ENCODE data around the gene ADCY5. TPM values are rescaled to one million over a fixed set of nuclear protein-coding genes. Genes with fewer than 3 reads are reported as not detected.

The ADCY5 gene
- total and polyA plus RNA-seq, 2 donors (not counting 1 experiment from before 2014, with no cell fraction given): not detected

DNA sequence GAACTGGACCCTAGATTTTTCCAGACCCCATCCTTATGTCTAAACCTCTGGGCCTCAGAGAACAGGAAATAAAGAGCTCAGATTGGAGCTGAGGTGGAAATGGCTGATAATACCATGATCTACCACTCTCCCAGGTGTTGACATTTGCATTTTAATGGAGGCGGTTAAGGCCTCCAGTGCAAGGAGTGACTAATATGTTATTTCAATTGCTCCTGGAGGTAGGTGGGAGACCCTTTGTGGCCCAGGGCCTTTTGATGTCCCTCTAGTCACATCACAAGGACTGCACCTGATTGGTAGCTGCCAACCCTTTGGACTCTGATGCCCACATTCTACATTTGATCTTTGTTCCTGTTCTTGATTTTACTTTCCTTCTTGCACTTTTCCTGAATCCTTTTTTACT, 9.0 kb upstream of the ADCY5 start:
- H4K20me1 ChIP-seq (ENCODE audit: control insufficient read depth, insufficient read depth, low read length, poor library complexity, severe bottlenecking): no peaks in the 10 kb centered on the region
- Mint-ChIP-seq H3K27me3 (peaks cover 49% of the 10 kb centered on the region), H3K4me1 (no peaks in the 10 kb centered on the region), H3K27ac (no peak overlapping the region), H3K4me3 (no peak overlapping the region), H3K9me3 (ENCODE audit: insufficient read depth) (no peaks in the 10 kb centered on the region)
- H2AFZ ChIP-seq (ENCODE audit: insufficient read depth, low read depth, low read length, poor library complexity, severe bottlenecking): no peak overlapping the region
- no peak for DNase-seq
- no peak overlapping the region for H3K4me3 ChIP-seq (ENCODE audit: control extremely low read depth in 1 of 5, extremely low read depth in 1 of 5, insufficient read depth in 1 of 5, low read depth in 2 of 5, low read length in 4 of 5)
- no CpG with 5 or more reads among the region's 1 CpG for WGBS (ENCODE audit: insufficient coverage)
- peaks cover 0 to 5% (median 0%) of the 10 kb centered on the region in 3 donors for H3K9me3 ChIP-seq (ENCODE audit: control extremely low read depth in 1 of 3, control insufficient read depth in 2 of 3, insufficient read depth in 1 of 3, low read length in 2 of 3)
- no peak overlapping the region for H3K4me2 ChIP-seq (replicated peaks; ENCODE audit: low read depth, low read length, poor library complexity, severe bottlenecking)
- TF ChIP-seq, protein P1, sequence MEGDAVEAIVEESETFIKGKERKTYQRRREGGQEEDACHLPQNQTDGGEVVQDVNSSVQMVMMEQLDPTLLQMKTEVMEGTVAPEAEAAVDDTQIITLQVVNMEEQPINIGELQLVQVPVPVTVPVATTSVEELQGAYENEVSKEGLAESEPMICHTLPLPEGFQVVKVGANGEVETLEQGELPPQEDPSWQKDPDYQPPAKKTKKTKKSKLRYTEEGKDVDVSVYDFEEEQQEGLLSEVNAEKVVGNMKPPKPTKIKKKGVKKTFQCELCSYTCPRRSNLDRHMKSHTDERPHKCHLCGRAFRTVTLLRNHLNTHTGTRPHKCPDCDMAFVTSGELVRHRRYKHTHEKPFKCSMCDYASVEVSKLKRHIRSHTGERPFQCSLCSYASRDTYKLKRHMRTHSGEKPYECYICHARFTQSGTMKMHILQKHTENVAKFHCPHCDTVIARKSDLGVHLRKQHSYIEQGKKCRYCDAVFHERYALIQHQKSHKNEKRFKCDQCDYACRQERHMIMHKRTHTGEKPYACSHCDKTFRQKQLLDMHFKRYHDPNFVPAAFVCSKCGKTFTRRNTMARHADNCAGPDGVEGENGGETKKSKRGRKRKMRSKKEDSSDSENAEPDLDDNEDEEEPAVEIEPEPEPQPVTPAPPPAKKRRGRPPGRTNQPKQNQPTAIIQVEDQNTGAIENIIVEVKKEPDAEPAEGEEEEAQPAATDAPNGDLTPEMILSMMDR (IDR thresholded peaks at IDR 0.05): no peak
- no peak for TF ChIP-seq EZH2 (IDR thresholded peaks at IDR 0.05; ENCODE audit: borderline replicate concordance, insufficient read depth, low read depth, low read length, poor library complexity, severe bottlenecking)
- H3K27me3 ChIP-seq (replicated peaks in 1 of 4; ENCODE audit: control extremely low read depth in 1 of 4, control insufficient read depth in 3 of 4, insufficient read depth in 4 of 4, low read length in 3 of 4): peaks cover 0 to 23% (median 2%) of the 10 kb centered on the region in 4 experiments
- intact Hi-C loops (cut with micrococcal nuclease): no loop called here
- ChIA-PET POLR2A (no interaction called here), CTCF (no interaction called here)
- no peak for ATAC-seq (ENCODE audit: low read depth)
- no peaks in the 10 kb centered on the region for H3K4me1 ChIP-seq (ENCODE audit: control insufficient read depth in 2 of 2, insufficient read depth in 2 of 2, low read length in 2 of 2)
- no peaks in the 10 kb centered on the region for H3K36me3 ChIP-seq (replicated peaks in 1 of 2; ENCODE audit: control extremely low read depth in 1 of 2, control insufficient read depth in 1 of 2, extremely low read depth in 1 of 2, insufficient read depth in 2 of 2, low read length in 1 of 2)
- H3K27ac ChIP-seq (ENCODE audit: low read length in 2 of 2): no peak overlapping the region
- no peak overlapping the region for H3K9ac ChIP-seq (ENCODE audit: low read length)
- no peaks in the 10 kb centered on the region for H3K79me2 ChIP-seq (ENCODE audit: control insufficient read depth, insufficient read depth, low read length)

DNA sequence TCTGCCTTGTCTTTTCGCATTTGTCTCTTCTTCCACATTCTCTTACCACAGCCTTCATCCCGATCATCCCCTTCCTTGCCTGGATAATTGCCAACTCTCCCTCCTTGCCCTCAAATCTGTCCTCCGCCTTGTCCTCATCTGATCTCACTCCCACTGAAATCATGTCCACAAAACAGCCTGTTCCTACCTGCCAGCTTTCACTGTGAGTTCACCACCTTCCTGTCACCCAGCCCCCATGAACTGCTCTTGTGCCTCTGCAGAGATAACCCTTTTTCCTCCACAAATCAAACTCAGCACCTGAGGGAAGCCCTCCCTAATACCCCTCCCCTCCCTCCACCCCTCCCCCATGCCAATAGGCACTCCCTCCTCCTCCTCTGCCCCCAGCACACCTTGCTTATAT, 4.8 kb upstream of the ADCY5 start:
- Histone ChIP-seq H4K20me1 (ENCODE audit: control insufficient read depth, insufficient read depth, low read length, poor library complexity, severe bottlenecking) (no peaks in the 10 kb centered on the region), H3K4me1 (ENCODE audit: control insufficient read depth in 2 of 2, insufficient read depth in 2 of 2, low read length in 2 of 2) (peaks cover 5 to 7% of the 10 kb centered on the region in 2 donors), H3K9me3 (ENCODE audit: control extremely low read depth in 1 of 3, control insufficient read depth in 2 of 3, insufficient read depth in 1 of 3, low read length in 2 of 3) (peaks cover 0 to 5% (median 0%) of the 10 kb centered on the region in 3 donors), H3K79me2 (ENCODE audit: control insufficient read depth, insufficient read depth, low read length) (no peaks in the 10 kb centered on the region), H3K36me3 (replicated peaks in 1 of 2; ENCODE audit: control extremely low read depth in 1 of 2, control insufficient read depth in 1 of 2, extremely low read depth in 1 of 2, insufficient read depth in 2 of 2, low read length in 1 of 2) (no peaks in the 10 kb centered on the region), H3K27me3 (replicated peaks in 1 of 4; ENCODE audit: control extremely low read depth in 1 of 4, control insufficient read depth in 3 of 4, insufficient read depth in 4 of 4, low read length in 3 of 4) (peaks cover 0 to 33% (median 9%) of the 10 kb centered on the region in 4 experiments), H3K4me3 (ENCODE audit: control extremely low read depth in 1 of 5, extremely low read depth in 1 of 5, insufficient read depth in 1 of 5, low read depth in 2 of 5, low read length in 4 of 5) (no peak overlapping the region), H2AFZ (ENCODE audit: insufficient read depth, low read depth, low read length, poor library complexity, severe bottlenecking) (no peak overlapping the region), H3K27ac (ENCODE audit: low read length in 2 of 2) (no peak overlapping the region), H3K4me2 (replicated peaks; ENCODE audit: low read depth, low read length, poor library complexity, severe bottlenecking) (no peak overlapping the region), H3K9ac (ENCODE audit: low read length) (no peak overlapping the region)
- H3K27me3 Mint-ChIP-seq: peaks cover 49% of the 10 kb centered on the region
- ATAC-seq (ENCODE audit: low read depth) (no peak), DNase-seq (no peak)
- H3K4me3 Mint-ChIP-seq: no peak overlapping the region
- POLR2A ChIA-PET: no interaction called here
- no peak overlapping the region for H3K27ac Mint-ChIP-seq
- no peak for TF ChIP-seq EZH2 (IDR thresholded peaks at IDR 0.05; ENCODE audit: borderline replicate concordance, insufficient read depth, low read depth, low read length, poor library complexity, severe bottlenecking)
- TF ChIP-seq, protein P1 (IDR thresholded peaks at IDR 0.05): no peak
- peaks cover 7% of the 10 kb centered on the region for H3K4me1 Mint-ChIP-seq
- CTCF ChIA-PET: no interaction called here
- intact Hi-C loops (cut with micrococcal nuclease): no loop called here
- no peaks in the 10 kb centered on the region for H3K9me3 Mint-ChIP-seq (ENCODE audit: insufficient read depth)
- 80% methylated on average over 3 of the region's 3 CpGs for WGBS (ENCODE audit: insufficient coverage)
